ENCODE data around the gene KRTAP12-1. TPM values are rescaled to one million over a fixed set of nuclear protein-coding genes. Genes with fewer than 3 reads are reported as not detected.

KRTAP12-1 gene
- total RNA-seq, 6 experiments from 2014 or later, result not detected

DNA sequence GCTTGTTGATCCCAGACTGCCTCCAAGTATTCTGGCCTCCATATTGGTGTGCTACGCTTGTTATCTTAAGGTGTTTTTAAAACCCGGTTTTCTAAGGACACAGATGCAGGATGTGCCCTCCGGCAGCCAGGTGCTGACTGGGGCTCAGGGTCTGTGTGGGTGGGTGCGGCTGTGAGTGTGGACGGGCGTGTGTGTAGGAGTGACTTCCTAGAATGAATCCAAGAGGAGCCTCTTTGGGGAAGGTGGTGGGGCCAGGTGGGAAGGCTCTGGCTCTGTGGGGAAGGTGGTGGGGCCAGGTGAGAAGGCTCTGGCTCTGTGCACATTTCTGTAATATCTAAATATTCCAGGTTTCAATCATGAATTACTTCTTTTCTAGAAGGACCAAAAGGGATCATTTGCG, 42.2 kb upstream of the KRTAP12-1 start:
- TF ChIP-seq, protein P1, sequence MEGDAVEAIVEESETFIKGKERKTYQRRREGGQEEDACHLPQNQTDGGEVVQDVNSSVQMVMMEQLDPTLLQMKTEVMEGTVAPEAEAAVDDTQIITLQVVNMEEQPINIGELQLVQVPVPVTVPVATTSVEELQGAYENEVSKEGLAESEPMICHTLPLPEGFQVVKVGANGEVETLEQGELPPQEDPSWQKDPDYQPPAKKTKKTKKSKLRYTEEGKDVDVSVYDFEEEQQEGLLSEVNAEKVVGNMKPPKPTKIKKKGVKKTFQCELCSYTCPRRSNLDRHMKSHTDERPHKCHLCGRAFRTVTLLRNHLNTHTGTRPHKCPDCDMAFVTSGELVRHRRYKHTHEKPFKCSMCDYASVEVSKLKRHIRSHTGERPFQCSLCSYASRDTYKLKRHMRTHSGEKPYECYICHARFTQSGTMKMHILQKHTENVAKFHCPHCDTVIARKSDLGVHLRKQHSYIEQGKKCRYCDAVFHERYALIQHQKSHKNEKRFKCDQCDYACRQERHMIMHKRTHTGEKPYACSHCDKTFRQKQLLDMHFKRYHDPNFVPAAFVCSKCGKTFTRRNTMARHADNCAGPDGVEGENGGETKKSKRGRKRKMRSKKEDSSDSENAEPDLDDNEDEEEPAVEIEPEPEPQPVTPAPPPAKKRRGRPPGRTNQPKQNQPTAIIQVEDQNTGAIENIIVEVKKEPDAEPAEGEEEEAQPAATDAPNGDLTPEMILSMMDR (IDR thresholded peaks at IDR 0.05), result no peak
- H3K27me3 Mint-ChIP-seq (ENCODE audit: insufficient read depth), result peaks cover 43% of the 10 kb centered on the region
- H3K4me3 Mint-ChIP-seq, result no peak overlapping the region
- no peaks in the 10 kb centered on the region for H3K36me3 Mint-ChIP-seq (ENCODE audit: low read depth)
- no peaks in the 10 kb centered on the region for H3K4me1 Mint-ChIP-seq (ENCODE audit: low read depth)
- DNase-seq, result no peak
- H3K9me3 Mint-ChIP-seq, result no peaks in the 10 kb centered on the region
- no peak overlapping the region for H3K27ac Mint-ChIP-seq

DNA sequence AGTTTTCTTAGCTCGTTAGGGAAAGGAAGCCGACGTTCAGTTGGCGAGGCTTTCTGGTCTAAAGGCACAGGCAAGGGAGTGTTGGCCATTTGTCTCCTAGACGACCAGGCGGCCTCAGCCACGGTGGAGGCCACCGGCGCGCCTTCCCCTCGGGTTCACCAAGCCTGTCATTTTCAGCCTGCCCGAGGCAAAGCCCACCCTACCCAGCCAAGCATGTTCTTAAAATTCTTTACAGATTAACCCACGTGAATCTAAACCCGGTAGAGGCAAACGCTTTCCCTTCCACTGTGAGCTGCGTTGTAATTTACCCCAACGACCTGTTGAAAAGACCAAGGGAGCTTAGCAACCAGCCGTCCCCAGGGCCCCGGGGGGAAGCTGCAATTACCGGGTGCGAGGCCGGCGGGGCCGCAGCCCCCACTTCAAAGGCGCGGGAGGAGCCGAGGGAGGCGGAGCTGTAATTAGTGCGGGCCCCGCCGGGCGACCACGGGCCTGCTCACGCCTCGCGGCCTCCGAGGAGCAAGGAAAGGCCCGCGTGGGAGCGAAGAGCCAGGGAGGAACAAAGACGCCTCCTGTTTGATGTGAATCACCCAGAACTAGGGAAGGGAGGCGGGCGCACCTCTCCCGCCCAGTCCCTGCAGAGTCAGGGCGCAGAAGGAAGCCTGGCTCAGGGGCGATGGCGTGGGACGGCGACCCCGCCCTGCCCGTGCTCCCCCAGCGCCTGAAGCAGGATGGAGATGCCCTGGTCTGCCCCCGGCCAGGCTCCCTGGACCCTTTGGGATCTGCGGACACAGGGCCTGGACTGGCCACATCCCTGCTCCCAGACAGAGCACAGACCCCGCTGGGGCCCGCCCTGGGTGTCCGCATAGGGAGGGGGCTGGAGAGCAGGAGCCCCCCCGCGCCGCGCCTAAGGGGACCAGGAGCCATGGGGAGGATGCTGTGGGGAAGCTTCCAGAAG, 41.5 kb upstream of the KRTAP12-1 start:
- Mint-ChIP-seq H3K27me3 (ENCODE audit: insufficient read depth) (peaks cover 43% of the 10 kb centered on the region), H3K4me3 (no peak overlapping the region), H3K9me3 (no peaks in the 10 kb centered on the region), H3K27ac (no peak overlapping the region), H3K36me3 (ENCODE audit: low read depth) (no peaks in the 10 kb centered on the region), H3K4me1 (ENCODE audit: low read depth) (no peaks in the 10 kb centered on the region)
- no peak for DNase-seq
- TF ChIP-seq, protein P1 (IDR thresholded peaks at IDR 0.05), result no peak

DNA sequence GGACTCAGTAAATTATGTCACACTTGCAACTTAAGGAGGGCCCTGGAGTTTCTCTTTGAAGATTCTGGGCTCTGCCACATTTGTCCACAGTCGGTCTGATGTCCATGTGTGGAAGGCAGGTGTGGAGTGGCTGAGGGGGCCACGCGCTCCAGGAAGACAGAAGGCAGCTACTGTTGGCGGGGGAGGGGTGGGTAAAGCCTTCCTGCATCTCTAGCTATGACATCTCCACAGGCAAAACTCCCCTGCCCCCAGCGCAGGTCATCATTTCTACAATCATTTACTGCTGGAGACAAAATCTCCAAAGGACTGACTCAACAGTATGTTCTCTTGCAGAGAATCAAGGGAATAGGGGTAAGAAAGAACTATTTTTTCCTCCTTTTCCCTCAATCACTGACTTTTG, 40.8 kb upstream of the KRTAP12-1 start:
- no peak overlapping the region for H3K4me3 Mint-ChIP-seq

DNA sequence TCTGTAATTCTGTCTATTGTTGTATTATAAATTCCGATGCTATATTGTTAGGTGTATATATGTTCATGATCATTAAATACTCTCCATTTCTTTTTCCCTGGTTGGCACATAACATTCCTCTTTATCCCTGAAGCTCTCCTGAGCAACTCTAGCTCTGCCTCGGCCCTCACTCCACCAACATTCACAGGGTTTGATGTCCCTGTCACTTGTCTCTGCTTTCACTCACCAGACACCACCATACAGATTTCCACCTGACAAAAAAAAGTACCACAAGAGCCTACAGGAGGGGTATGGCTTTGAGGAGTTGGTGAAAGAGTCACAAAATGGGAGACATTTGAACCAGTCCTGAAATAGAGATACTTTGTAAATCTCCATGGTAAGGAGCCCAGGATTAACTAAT, 38.2 kb upstream of the KRTAP12-1 start:
- TF ChIP-seq, protein P1 (IDR thresholded peaks at IDR 0.05), result no peak
- Mint-ChIP-seq H3K27ac (no peak overlapping the region), H3K36me3 (ENCODE audit: low read depth) (no peaks in the 10 kb centered on the region), H3K9me3 (no peaks in the 10 kb centered on the region), H3K27me3 (ENCODE audit: insufficient read depth) (peaks cover 47% of the 10 kb centered on the region), H3K4me3 (no peak overlapping the region), H3K4me1 (ENCODE audit: low read depth) (no peaks in the 10 kb centered on the region)
- no peak for DNase-seq

More for the DNA sequence above, 40.8 kb upstream of the KRTAP12-1 start:
- no peak for DNase-seq
- Mint-ChIP-seq H3K9me3 (no peaks in the 10 kb centered on the region), H3K4me1 (ENCODE audit: low read depth) (no peaks in the 10 kb centered on the region), H3K36me3 (ENCODE audit: low read depth) (no peaks in the 10 kb centered on the region), H3K27me3 (ENCODE audit: insufficient read depth) (peaks cover 47% of the 10 kb centered on the region), H3K27ac (no peak overlapping the region)
- TF ChIP-seq, protein P1 (IDR thresholded peaks at IDR 0.05), result no peak

DNA sequence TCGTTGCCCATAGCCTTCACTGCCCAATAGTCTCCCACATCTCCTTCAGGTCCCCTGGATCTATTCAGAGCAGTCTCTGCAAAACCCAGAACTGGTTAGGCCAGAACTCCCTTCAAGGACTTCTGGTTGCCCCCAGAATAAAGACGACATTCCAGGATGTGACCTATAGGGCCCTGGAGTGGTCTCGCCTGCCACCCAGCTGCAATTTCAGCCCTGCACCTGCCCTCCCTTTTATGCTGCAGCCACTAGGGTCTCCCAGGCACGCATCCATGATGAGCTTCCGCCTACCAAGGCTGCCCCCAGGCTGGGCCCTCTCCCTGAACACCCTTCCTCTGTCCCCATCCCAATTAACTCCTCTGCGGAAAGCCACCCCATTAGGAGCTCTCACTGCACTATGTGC, 36.6 kb upstream of the KRTAP12-1 start:
- no peaks in the 10 kb centered on the region for H3K4me1 Mint-ChIP-seq (ENCODE audit: low read depth)
- peaks cover 52% of the 10 kb centered on the region for H3K27me3 Mint-ChIP-seq (ENCODE audit: insufficient read depth)
- no peak overlapping the region for H3K27ac Mint-ChIP-seq
- TF ChIP-seq, protein P1 (IDR thresholded peaks at IDR 0.05), result no peak
- no peak overlapping the region for H3K4me3 Mint-ChIP-seq
- no peaks in the 10 kb centered on the region for H3K36me3 Mint-ChIP-seq (ENCODE audit: low read depth)
- H3K9me3 Mint-ChIP-seq, result no peaks in the 10 kb centered on the region
- no peak for DNase-seq

Measured in HFFc6 (cell line).